BE2C (cell line): Measurements from ENCODE around the gene YAE1. TPM values are rescaled to one million over a fixed set of nuclear protein-coding genes. Genes with fewer than 3 reads are reported as not detected.

ENCODE experiments used
- DNase-seq: peaks from one replicate; pipeline ENCODE4 v3.0.0-alpha.2; 2020
- H3K27me3 ChIP-seq: fragments of 250-450 bp; sonication (Bioruptor Pico); 2 replicates; pipeline ENCODE4 v1.5.1; 2020; ENCODE audit warnings: mild to moderate bottlenecking
- H3K36me3 ChIP-seq: fragments of 250-450 bp; sonication (Bioruptor Pico); 2 replicates; pipeline ENCODE4 v1.5.1; 2020; ENCODE audit warnings: mild to moderate bottlenecking
- H3K4me1 ChIP-seq: fragments of 250-450 bp; sonication (Bioruptor Pico); 2 replicates; pipeline ENCODE4 v1.5.1; 2020
- H3K4me3 ChIP-seq: 2 replicates; pipeline ENCODE4 v1.5.1; 2011; ENCODE audit warnings: low read depth, low read length
- H3K9me3 ChIP-seq: fragments of 250-450 bp; sonication (Bioruptor Pico); 2 replicates; pipeline ENCODE4 v1.5.1; 2020
- polyA plus RNA-seq: library from polyadenylated mRNA; unstranded; fragments of >200 nt; gene quantifications from one replicate; pipeline ENCODE4 v1.2.1, GENCODE V29; 2012; ENCODE audit warnings: low read depth, missing spikeins; ENCODE audit not compliant: insufficient read length, insufficient read depth
- TF ChIP-seq, protein P1 (sequence below): IDR thresholded peaks from 2 replicates; pipeline ENCODE4 v1.5.1; 2012; ENCODE audit warnings: mild to moderate bottlenecking, low read depth, low read length

The YAE1 gene, protein sequence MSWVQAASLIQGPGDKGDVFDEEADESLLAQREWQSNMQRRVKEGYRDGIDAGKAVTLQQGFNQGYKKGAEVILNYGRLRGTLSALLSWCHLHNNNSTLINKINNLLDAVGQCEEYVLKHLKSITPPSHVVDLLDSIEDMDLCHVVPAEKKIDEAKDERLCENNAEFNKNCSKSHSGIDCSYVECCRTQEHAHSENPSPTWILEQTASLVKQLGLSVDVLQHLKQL
- 52.8 TPM for polyA plus RNA-seq

DNA sequence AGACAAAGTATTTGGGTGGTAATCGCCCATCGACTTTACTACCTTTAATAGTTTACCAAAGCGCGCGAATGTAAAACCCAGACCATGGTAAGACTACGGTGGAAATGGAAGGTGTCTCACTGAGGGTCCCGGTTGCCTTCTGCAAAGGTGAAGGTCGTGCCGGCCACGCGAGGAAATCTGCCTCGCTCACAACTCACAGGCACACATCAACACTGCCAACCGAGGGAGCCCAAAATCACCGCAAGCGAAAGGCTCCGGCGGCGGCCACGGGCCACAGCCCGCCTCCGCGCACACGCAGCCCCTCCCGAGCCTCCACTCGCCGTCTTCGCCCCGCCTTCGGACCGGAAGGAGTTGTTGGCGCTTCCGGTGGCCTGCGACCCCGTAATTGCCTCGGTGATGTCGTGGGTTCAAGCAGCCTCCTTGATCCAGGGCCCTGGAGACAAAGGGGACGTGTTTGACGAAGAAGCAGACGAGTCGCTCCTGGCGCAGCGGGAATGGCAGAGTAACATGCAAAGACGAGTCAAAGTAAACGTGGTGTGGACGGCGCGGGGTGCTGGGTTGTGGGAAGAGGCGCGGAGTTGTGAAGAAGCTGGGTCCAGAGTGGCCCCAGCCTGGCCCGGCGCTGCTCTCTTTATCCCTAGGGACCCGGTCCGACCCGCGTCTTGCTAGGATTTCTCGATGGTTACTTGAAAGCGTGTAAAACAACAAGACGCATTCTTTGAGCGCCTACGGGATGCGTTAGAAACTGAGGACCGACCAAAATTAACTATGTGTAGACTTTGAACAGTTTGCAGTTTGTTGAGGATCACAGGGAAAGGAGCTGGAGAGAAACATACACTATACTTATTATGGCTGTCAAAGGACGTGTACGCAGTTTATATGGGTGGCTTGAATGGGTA lies at the start of gene YAE1:
TSS of gene YAE1 (plus strand) at position 382 of the 899 bp plus-strand sequence. CDS start at position 397, 15 bp downstream.
- TF ChIP-seq, protein P1, sequence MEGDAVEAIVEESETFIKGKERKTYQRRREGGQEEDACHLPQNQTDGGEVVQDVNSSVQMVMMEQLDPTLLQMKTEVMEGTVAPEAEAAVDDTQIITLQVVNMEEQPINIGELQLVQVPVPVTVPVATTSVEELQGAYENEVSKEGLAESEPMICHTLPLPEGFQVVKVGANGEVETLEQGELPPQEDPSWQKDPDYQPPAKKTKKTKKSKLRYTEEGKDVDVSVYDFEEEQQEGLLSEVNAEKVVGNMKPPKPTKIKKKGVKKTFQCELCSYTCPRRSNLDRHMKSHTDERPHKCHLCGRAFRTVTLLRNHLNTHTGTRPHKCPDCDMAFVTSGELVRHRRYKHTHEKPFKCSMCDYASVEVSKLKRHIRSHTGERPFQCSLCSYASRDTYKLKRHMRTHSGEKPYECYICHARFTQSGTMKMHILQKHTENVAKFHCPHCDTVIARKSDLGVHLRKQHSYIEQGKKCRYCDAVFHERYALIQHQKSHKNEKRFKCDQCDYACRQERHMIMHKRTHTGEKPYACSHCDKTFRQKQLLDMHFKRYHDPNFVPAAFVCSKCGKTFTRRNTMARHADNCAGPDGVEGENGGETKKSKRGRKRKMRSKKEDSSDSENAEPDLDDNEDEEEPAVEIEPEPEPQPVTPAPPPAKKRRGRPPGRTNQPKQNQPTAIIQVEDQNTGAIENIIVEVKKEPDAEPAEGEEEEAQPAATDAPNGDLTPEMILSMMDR, result no peak
- H3K36me3 ChIP-seq, result peaks cover 7% of the 10 kb centered on the region
- peak; percentile 89 for DNase-seq

DNA sequence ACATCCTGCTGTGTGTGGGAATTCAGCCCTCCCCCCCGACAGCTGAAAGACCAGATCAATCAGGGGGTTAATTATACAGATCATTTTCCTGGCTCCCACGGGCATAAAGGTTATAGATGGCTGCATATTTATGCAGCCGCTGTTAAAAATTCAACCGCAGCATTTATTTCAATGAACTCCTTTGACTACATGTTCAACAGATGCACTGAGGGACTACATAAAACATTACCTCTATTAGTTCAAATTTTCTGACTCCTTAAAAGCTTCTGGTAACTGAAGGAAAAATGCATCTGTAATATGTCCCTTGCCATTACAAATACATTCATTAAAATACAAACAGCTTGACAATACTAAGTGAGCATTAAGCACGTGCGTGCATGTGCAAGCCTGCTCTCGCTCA lies 49.7 kb upstream of the YAE1 start:
- no peaks in the 10 kb centered on the region for H3K9me3 ChIP-seq
- DNase-seq, result no peak
- H3K36me3 ChIP-seq, result no peaks in the 10 kb centered on the region
- TF ChIP-seq, protein P1, result no peak
- no peaks in the 10 kb centered on the region for H3K4me1 ChIP-seq
- peaks cover 7% of the 10 kb centered on the region; the same call in 1 of the 2 replicates for H3K27me3 ChIP-seq
- H3K4me3 ChIP-seq, result no peak overlapping the region

More for the DNA sequence above, at the start of gene YAE1:
- no peaks in the 10 kb centered on the region for H3K27me3 ChIP-seq
- H3K4me3 ChIP-seq, result peak within 1 kb of the TSS; percentile 90
- no peaks in the 10 kb centered on the region for H3K9me3 ChIP-seq
- no peaks in the 10 kb centered on the region for H3K4me1 ChIP-seq

DNA sequence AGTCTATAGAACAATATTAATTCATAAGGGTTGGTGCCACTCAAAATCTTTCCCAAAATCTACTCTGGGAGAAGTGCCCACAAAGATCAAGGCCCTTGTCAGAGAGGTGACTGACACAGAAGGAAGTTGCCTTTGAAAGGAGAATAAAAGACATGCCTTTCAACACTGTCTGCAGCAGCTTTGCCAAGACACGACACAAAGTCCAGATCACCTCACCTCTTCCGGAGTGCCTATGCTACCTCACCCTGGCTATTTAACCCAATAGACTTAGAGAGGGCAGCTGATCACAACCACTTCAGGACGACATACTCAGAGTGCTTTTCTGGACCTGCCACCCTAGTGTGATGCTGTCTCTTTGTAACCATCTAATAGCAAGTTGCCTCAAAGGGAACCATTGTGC lies 49.0 kb upstream of the YAE1 start:
- Histone ChIP-seq H3K36me3 (no peaks in the 10 kb centered on the region), H3K9me3 (no peaks in the 10 kb centered on the region), H3K4me1 (no peaks in the 10 kb centered on the region), H3K4me3 (no peak overlapping the region), H3K27me3 (peaks cover 7% of the 10 kb centered on the region; the same call in 1 of the 2 replicates)
- TF ChIP-seq, protein P1, result no peak
- DNase-seq, result no peak

DNA sequence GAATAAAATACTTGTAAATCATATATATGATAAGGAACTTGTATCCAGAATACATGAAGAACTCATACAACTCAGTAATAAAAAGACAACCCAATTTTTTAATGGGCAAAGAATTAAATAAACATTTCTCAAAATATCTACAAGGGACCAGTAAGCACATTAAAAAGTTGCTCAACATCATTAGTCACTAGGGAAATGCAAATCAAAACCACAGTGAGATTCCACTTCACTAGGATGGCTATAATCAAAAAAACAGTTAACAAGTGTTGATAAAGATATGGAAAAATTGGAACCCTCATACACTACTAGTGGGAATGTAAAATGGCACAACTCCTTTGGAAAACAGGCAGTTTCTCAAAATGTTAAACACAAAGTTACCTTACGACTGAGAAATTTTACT lies 40.3 kb upstream of the YAE1 start:
- Histone ChIP-seq H3K36me3 (no peaks in the 10 kb centered on the region), H3K9me3 (no peaks in the 10 kb centered on the region), H3K4me1 (no peaks in the 10 kb centered on the region), H3K4me3 (no peak overlapping the region), H3K27me3 (peaks cover 4% of the 10 kb centered on the region; the same call in 1 of the 2 replicates)
- no peak for DNase-seq
- TF ChIP-seq, protein P1, result no peak

DNA sequence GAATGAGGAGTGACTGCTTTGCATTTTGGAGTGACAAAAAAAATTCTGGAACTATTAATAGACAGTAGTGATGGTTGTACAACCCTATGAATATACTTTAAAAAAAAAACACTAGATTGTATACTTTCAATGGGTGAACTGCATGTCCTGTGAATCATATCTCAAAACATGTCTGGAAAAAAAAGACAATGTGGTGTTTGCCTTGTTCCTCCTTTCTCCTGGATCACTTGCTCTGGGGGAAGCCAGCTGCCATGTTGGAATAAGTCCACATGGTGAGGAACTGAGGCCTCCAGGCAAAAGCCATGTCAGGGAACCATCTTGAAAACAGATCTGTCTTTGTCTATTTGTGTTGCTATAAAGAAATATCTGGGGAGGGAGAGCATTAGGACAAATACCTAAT lies 39.5 kb upstream of the YAE1 start:
- no peak overlapping the region for H3K4me3 ChIP-seq
- DNase-seq, result no peak
- H3K36me3 ChIP-seq, result no peaks in the 10 kb centered on the region

More for the DNA sequence above, 39.5 kb upstream of the YAE1 start:
- Histone ChIP-seq H3K9me3 (no peaks in the 10 kb centered on the region), H3K4me1 (no peaks in the 10 kb centered on the region), H3K27me3 (peaks cover 4% of the 10 kb centered on the region; the same call in 1 of the 2 replicates)
- TF ChIP-seq, protein P1, result no peak
